Femur (tissue), 1 donor: ENCODE measurements around the gene METAP1.
"Not testable (repeated sequence)": the region's sequence is repeated elsewhere in the genome, so short reads cannot be mapped to it uniquely, and the experiment has no call there.

Source experiments
- DNase-seq: peaks from one replicate; pipeline ENCODE4 v3.0.0-alpha.2; 2017

The METAP1 gene

DNA sequence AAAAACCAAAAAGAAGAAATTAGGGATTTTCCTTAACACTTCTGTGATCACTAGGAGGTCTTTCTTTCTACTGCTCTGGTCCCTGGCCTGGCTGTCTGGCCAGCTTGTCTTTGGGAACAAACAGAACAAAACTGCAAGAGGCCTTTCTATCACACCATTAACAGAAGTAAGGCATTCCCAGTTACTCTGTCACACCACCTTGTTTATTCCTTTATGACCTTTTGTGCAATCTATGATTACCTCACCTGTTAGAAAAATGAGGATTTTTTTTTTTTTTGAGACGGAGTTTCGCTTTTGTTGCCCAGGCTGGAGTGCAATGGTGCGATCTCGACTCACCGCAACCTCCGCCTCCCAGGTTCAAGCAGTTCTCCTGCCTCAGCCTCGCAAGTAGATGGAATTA lies 3.0 kb downstream of the METAP1 start:
- DNase-seq = no peak

DNA sequence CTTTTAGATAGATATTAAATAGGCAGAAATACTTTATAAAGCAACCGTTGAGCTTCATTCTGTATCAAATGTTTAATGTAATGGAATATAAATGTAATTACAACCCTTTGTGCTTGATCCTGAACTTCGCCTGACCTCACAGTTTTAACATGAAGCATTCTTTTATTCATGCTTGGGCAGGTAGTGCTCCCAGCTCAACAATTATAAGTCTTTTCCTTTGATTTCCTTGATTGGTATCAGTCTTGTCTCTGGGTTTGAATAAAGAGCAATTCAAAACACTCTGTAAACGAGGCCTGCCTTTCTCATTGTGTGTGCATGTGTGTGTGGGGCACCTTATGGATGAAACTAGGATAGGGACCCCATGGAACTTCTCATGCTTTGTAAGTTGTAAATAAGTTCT lies 6.8 kb downstream of the METAP1 start:
- DNase-seq = no peak

DNA sequence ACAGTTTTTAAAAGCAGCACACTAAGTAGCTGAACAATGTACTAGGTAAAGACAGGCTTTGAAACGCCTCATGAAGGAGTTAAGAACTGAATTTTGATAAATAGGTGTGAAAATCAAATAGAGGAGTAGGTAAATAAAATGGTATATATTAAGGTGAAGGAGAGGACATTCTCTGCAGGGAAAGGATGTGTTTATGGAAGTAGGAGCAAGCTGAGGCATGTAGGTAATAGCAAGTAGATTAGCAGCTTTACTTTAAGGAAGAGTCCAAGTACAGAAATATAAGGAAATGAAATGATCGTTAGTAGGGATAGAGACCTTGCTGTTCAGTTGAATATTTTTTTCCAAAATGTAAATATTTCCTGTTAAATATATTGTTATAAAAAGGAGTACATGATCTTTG lies 12.5 kb downstream of the METAP1 start:
- no peak for DNase-seq

DNA sequence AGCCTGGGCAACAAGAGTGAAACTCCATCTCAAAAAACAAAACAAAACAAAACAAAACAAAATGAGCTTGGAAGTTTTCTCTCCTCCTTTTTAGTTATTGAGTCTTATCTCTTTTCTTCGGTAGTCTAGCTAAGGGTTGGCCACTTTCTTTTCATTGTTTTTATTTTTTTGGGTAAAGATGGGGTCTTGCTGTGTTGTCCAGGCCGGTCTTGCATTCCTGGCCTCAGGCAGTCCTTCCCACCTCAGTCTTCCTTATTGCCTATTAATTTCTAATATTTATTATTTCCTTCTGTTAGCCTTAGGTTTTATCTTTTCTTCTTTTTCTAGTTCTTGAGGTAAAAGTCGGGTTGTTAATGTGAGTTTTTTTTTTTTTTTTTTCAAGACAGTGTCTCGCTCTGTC lies 16.4 kb downstream of the METAP1 start:
- no peak for DNase-seq

DNA sequence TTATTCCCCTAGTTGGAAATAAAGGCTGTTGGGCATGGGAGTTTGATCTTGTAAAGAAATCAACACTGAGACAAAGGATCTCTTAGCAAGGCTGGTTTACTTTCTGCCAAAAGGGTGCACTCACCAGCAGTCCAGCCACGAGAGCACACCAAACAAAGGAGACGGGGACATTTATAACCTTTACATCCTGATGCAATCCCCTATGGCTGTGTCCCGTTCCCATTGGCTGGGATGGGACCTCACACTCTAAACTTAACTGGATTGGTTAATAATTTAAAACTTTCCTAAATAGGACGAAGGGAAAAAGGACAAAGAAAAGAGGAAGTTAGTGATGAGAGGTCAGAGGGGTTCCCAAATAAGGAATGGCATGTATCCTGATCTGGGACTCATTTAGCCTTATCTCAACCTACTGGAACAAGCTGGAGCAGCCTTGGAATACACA lies 17.9 kb downstream of the METAP1 start:
- DNase-seq = no peak

DNA sequence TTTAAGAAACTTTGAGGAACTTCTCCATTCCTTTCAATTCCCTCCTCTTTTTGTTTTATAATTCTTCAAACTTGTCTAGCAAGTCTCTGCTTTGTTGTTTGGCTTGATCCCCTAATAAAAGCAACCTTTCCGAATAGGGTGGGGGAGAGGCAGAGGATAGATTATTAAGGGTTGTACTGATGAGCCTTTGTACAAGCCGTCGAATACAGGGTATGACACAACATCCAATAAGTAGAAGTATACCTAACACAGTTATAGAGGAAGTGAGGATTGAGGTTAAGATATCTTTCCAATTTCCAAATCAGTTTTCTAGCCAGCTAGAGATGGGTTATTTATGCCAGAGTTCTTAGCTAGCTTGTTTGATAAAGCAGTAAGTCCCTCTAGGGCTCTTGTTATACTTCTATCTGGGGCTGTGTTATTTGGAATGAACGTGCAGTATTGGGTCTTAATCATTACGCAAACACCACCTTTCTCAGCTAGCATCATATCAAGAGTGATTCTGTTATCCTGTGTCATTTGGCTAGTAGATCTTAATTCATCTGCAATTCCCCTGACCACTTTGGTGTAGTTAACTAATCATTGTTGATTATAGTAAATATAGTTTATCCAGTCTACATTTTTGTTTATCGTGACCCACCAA lies 18.5 kb downstream of the METAP1 start:
- no peak for DNase-seq

DNA sequence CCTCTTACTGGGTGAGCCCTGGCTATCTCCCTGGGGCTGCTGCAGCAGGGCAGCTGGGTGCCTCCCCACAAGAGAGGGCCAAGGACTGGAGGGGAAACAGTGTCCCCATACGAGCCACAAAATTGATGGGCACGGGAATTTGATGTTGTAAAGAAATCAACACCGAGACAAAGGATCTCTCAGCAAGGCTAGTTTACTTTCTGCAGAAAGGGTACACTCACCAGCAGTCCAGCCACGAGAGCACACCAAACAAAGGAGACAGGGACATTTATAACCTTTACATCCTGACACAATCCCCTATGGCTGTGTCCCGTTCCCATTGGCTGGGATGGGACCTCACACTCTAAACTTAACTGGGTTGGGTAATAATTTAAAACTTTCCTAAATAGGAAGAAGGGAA lies 25.9 kb downstream of the METAP1 start:
- no peak for DNase-seq

DNA sequence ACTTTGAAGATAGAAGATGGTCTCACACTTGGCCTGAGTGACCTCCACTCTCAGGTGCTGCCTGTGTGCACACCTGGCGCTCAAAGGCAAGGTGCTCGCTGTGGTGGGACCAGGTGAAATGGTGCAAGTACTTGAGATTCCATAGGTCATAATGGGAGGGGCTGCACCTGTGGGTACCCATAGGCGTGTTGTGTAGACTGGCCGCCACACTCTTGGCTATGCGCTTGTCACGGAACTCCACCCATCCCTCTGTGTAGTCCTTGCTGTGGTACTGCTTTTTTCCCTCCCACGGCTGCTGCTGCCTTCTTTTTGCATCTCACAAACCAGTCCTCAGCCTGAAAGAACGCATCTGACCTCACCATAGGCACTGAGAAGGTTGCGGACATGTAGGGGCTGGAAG lies 27.0 kb downstream of the METAP1 start:
- DNase-seq = no peak

DNA sequence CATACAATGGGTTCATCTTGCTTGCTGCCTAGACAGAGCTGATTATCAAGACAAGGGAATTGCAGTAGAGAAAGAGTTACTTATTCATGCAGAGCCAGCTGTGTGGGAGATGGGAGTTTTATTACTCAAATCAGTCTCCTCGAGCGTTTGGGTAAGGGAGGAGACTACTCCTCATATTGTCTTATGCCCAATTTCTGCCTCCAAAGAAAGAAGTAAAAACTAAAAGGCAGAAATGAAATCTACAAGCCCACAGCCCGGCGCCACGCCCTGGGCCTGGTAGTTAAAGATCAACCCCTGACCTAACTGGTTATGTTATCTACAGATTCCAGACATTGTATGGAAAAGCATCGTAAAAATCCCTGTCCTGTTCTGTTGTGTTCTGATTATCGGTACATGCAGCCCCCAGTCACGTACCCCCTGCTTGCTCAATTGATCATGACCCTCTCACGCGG lies 28.3 kb downstream of the METAP1 start:
- DNase-seq = not testable (repeated sequence)

DNA sequence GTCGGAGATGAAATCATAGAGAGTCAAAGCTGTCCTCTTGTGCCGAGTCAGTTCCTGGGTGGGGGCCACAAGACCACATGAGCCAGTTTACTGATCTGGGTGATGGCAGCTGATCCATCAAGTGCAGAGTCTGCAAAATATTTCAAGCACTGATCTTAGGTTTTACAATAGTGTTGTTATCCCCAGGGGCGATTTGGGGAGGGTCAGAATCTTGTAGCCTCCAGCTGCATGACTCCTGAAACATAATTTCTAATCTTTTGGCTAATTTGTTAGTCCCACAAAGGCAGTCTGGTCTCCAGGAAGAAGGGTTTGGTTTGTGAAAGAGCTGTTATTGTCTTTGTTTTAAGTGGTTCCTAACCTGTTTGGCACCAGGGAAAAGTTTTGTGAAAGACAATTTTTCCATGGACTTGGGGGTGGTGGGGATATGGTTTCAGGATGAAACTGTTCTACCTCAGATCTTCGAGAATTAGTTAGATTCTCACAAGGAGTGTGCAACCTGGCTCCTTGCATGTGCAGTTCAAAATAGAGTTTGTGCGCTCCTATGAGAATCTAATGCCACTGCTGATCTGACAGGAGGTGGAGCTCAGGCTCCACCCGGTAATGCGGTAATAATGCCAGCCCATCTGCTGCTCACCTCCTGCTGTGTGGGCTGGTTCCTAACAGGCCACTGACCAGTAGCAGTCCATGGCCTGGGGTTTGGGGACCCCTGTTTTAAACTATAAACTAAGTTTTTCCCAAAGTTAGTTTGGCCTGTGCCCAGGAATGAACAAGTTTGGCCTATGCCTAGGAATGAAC lies 29.2 kb downstream of the METAP1 start:
- no peak for DNase-seq

DNA sequence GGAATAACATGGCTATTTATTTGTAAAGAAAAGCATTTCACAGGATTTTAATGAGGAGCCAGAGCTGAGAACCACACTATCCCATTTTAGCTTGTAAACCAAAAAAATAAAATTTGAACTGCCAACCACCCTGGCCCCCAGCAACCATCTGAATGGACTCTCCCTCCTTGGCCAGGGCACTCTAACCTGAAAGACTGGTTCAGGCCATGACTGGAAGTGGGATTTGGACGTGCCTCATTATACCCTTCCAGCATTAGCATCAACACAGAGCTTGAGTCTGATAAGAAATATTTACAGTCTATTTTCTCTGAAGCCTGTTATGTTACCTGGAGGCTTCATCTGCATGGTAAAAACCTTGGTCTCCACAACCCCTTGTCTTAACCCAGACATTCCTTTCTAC lies 30.0 kb downstream of the METAP1 start:
- DNase-seq = no peak

DNA sequence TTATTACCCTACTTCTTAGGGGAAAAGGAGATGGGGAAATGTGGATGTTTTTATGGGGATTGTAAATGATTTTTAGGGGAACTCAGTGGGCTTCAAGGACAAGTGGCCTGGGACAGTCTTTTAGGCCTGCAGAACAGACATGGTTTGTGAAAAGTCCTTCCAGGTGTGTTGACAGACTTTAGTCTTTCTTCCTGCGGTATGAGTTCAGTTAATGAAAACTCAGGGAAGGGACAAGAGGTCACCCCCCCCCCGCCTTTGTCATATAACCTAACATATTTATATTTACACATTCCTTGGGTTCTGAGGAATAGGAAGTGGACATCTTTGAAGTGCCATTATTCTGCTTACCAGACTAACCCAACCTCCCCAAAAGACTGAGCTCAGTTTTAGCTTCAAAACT lies 31.8 kb downstream of the METAP1 start:
- no peak for DNase-seq

DNA sequence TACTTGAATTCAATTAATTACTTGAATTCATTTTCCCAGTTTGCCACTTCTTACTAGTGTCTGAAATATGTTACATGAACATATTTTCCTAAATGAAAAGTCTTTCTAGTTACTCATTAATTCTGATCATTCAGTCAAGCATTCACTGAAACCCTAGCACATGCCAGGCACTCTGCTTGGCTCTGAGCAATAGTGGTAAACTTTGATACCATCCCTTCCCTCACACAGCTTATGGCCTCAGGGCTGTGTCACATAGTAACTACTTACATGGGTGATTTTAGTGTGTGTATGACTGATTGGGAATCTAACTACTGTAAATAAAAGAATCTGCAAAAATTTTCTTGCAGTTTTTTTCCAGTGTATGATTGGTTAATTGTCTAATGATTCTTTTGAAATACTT lies 32.7 kb downstream of the METAP1 start:
- DNase-seq = no peak

DNA sequence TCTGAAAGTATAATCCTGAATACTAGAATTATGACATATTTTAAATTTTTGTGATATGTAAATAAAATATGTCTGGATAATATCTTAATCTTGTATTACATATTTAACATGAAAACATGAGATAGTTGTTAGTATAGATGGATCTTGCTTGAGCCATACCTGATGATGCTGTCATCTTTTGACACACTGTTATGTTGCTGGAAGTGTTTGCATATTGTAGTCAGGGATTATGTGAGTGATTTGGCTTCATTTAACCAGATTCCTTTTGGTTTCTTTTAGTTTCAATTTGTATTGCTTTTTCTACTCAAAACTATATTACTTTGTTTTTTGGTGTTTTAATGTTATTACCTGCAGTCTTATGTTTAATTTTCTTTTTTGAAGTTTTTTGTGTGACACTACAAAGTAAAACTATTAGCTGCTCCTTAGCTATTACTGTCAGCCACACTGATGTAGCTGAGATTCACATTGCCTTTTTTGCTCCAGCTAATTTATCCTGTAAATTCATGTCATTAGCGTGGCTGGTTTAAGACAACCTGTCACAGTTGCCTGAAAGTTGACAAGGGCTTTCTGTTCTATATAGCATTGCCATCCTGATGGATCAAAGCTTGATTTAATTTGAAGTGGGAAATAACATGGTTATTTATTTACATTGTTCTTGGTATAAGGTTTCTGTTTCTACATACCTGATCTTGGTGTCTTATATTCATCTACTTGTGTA lies 33.7 kb downstream of the METAP1 start:
- DNase-seq = no peak

DNA sequence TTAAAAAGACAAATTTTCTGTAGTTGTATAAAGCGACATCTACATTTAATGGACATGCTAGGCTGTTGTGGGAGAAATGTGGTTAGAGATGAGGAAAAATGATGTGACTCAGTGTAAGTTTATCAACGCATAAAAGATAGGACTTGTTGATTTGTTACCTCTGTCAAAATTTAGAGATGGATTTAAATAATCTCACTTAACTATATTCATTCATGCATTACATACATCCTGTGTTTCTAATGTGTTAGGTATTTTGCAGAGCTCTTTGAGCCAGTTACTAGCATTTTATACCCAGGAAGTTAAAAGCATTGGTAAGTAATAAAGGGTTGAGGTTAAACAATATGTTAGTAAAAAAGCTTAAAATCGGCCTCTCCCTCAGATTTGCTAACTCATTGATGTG lies 34.3 kb downstream of the METAP1 start:
- DNase-seq = no peak

DNA sequence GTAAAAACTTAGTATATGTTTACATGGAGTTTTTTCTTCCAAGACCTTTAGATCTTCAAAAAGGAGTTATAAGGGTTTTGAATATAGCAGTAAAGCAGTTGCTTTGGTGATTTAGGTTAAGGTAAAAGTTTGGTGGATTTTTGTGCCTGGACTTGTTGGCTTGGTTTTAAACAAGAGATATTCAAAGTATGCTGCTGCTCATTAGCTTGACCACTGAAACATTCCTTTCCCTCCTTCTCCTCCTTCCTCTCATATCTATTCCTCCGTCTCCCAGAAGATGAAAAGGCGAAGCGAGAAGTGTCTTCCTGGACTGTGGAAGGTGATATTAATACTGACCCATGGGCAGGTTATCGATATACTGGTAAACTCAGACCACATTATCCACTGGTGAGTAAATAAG lies 38.4 kb downstream of the METAP1 start:
- no peak for DNase-seq

DNA sequence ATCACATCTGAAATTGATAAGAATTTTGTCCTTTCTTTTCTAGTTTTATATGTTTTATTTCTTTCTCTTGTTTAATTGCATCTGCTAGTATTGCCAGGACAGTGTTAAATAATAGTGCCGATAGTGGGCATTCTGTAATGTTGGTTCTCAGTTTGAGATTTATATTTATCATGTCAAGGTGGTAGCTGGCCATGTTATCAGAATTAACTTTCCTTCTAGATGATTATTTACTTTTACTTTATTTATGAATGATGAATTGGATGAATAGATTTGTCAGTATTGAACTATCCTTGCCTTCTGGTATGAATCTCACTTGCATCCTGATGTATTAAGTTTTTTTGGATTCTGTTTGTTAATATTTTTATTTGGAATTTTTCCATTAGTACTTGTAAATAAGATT lies 42.7 kb downstream of the METAP1 start:
- no peak for DNase-seq

DNA sequence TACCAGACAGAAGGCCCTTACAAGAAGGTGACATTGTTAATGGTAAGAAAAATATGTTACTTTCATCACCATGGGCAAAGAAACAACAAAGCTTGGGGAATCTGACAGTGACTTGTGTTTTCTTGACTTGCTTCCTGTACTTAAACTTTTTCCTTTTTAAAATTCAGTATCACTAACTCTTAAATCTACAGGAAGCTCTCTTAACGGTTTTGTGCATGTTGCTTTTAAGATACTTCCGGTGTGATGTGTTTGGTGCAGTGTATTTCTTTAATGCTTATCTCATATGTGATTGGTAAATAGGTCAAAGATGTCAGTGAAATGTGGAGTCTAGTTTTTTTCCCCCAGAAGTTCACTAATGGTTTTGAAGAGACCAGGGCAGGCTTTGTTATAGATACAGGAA lies 47.8 kb downstream of the METAP1 start:
- no peak for DNase-seq

DNA sequence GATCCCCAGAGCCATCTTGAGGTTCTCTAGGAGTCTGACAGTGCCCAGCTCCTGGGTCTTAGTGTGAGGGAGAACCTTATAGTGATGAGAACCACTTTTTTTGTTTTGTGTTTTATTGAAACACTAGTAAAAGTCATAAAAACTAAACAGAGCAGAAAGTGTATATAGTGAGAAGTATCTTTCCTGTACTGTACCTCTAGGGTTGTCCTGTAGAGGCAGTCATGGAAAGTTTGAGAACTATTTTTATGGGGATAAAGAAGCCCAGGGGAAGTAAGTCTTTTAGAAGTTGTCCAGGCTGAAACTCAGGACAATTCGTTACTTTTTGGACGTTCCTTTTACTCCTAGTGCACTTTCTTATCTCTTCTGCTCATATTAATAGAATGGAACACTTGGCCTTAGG lies 52.2 kb downstream of the METAP1 start:
- DNase-seq = no peak

DNA sequence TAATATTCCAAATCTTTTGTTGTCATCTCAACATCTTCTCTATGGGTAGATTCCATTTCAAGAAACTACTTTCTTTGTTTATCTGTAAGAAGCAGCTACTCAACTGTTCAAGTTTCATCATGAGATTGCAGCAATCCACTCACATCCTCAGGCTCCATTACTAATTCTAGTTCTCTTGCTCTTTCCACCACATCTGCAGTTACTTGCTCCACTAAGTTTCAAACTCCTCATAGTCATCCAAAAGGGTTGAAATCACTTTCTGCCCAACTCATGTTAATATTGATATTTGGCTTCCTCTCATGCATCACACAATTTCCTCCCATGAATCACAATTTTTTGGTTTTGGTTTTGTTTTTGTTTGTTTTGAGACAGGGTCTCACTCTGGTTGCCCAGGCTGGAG lies 57.4 kb downstream of the METAP1 start:
- no peak for DNase-seq

DNA sequence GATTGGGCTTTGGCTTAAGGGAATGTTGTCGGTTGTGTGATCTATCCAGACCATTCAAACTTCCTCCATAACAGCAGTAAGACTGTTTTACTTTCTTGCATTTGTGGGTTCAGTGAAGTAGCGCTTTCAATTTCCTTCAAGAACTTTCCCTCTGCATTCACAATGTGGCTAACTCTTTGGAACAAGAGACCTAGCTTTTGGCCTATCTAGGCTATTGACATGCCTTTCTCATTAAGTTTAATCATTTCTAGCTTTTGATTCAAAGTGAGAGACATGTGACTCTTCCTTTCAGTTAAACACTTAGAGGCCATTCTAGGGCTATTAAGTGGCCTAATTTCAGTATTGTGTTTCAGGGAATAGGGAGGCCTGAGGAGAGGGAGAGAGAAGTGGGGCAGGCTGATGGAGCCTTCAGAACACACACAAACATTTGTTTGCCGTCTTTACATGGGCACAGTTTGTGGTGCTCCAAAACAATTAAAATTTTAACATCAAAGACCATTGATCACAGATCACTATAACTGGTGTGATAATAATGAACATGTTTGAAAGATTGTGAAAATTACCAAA lies 59.0 kb downstream of the METAP1 start:
- no peak for DNase-seq

DNA sequence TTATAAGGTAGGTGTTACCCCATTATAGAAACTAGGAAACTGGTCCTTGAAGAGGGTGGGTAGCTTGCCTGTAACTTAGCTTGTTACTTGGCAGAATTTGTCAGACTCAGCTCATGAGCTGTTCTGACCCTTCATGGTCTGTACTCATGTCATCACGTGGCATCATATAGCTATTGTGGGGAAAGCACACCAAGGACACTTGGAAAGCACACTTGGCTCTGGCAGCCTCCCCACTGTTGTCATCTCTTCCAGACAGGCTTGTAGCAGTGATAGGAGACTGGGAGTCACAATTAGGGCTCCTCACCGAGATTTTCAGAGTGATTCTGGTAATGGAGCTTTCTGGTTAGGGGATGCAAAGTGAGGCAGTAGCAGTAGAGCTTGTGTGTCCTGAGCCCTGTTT lies 62.7 kb downstream of the METAP1 start:
- DNase-seq = no peak

DNA sequence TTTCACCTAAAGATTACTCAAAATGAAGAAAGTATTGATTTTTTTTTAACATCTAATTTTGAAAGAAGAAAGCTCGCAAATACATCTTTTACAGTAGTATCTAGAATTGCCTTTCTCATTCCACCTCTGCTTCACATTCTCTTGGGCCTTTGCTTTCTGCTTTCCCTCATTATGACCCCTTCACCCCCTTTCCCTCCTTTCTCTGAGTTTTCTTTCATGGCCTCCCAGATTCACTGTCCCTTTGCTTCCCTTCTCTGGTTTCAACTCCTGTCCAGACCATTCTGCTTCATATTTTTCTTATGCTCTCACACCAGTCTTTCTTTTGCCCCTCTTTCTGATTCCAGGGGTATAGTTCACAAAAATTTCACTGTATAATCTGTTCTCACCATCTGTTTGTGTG lies 64.0 kb downstream of the METAP1 start:
- DNase-seq = no peak
